Astrocyte of the cerebellum (primary cell): ENCODE data around the gene ATP6V0B.

Source experiments
- DNase-seq: peaks from one replicate; pipeline ENCODE4 v3.0.0-alpha.2; 2011; ENCODE audit warnings: low read depth
- H3K4me3 ChIP-seq: 2 replicates; pipeline ENCODE4 v1.5.1; 2011; ENCODE audit warnings: mild to moderate bottlenecking, low read depth, low read length, moderate library complexity
- CTCF ChIP-seq: IDR thresholded peaks from 2 replicates; pipeline ENCODE4 v1.5.1; 2012; ENCODE audit warnings: low read length, low read depth, moderate library complexity, mild to moderate bottlenecking; ENCODE audit errors: missing control alignments
- in situ Hi-C: cut with HindIII; loops from 2 replicates; pipeline ENCODE4 v1.10.0; 2017; ENCODE audit warnings: low sequenced_read_pairs

ATP6V0B gene

DNA sequence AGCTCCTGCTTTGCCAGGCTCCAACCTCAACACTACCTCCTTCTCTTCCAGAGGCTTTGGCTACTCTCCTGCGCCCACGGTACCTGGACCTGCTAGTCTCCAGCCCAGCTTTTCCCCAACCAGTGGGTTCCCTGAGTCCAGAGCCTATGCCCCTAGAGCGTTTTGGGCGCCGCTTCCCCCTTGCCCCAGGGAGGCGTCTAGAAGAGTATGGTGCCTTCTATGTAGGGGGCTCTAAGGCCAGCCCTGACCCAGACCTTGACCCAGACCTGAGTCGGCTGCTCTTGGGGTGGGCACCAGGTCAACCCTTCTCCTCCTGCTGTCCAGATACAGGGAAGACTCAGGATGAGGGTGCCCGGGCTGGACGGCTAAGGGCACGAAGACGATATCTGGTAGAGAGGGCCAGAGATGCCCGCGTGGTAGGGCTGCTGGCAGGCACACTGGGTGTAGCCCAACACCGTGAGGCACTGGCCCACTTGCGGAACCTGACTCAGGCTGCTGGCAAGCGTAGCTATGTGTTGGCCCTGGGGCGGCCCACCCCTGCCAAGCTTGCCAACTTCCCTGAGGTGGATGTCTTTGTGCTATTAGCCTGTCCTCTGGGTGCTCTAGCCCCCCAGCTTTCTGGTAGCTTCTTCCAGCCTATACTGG lies 3.3 kb upstream of the ATP6V0B start:
- in situ Hi-C loops, result loop anchor here (5.0 to 10.0 kb wide), 2 partner anchors 53 to 204 kb away; no protein-coding TSS in a partner anchor
- no peak for TF ChIP-seq CTCF
- DNase-seq, result no peak
- H3K4me3 ChIP-seq, result no peak overlapping the region

DNA sequence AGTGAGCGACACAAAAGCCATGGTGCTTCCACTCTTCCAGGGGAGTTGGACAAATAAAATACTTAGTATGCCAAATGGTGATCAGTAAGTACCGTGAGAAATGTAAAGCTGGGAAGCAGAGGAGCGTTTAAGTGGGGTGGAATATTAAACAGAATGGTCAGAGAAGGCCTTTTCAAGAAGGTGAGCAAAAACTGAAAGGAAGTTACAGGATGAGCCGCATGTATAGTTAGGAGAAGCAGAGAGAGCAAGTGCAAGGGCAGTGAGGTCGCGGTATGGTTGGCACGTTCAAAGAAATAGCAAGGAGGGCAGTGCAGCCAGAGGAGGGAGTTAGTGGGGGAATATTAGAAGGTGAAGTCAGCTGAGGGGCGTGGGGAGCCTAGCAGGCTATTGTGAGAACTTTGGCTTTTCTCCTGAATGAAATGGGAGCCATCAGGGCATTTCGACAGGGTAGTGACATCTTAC lies 748 bp upstream of the ATP6V0B start:
- DNase-seq, result no peak
- in situ Hi-C loops, result loop anchor here (5.0 to 10.0 kb wide), 2 partner anchors 51 to 207 kb away; no protein-coding TSS in a partner anchor
- TF ChIP-seq CTCF, result no peak
- H3K4me3 ChIP-seq, result peak overlapping the region; percentile 95

DNA sequence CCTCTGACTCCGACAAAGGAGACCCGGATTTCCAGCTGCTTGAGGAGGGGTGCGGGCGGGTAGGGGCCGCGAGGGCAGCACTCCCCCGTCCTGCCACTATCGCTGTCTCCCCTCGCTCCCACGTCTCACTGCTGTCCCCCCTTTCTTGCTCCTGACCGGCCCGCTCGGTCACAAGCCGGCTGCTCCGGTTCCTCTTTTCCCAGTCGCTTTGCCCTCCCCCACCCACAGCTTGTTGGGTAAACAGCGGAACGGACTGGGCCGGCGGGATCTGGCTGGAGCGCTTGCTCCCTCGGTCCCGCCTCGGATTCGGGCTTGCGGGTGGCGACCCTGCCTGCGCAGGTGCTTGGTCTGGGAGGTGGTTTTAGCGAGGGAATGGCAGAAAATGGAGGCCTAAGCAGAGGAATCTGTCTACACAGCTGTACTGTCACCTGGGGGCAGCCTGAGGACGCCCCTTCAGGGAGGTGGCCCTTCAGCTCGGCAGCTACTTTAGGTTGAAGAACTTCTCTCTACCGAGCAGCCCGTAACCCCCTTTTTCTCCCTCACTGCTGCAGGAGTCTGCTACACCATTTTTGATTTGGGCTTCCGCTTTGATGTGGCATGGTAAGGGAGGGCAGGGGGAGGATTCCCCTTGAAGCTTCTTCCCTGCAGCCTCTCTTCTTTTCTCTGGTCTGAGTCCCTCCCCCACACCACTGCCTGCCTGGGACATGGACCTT lies 645 bp downstream of the ATP6V0B start:
- DNase-seq, result no peak
- TF ChIP-seq CTCF, result no peak
- peak overlapping the region; percentile 95 for H3K4me3 ChIP-seq
- in situ Hi-C loops, result loop anchor here (10.0 kb wide), 1 partner anchor 49 kb away; no protein-coding TSS in a partner anchor

DNA sequence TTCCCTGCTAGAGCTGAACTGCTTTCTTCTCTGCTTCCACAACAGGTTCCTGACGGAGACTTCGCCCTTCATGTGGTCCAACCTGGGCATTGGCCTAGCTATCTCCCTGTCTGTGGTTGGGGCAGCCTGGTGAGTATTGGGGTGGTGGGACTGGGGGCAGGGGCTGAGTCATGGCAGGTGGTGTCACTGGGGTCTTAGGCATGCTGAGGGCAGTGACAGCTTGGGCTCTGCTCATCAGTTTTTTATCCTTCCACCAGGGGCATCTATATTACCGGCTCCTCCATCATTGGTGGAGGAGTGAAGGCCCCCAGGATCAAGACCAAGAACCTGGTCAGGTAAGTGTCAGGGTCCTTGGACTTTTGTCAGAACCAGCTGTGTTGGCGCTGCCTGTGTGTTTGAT lies 1.3 kb downstream of the ATP6V0B start:
- in situ Hi-C loops, result loop anchor here (10.0 kb wide), 1 partner anchor 49 kb away; no protein-coding TSS in a partner anchor
- H3K4me3 ChIP-seq, result peak overlapping the region; percentile 95
- TF ChIP-seq CTCF, result no peak
- no peak for DNase-seq

DNA sequence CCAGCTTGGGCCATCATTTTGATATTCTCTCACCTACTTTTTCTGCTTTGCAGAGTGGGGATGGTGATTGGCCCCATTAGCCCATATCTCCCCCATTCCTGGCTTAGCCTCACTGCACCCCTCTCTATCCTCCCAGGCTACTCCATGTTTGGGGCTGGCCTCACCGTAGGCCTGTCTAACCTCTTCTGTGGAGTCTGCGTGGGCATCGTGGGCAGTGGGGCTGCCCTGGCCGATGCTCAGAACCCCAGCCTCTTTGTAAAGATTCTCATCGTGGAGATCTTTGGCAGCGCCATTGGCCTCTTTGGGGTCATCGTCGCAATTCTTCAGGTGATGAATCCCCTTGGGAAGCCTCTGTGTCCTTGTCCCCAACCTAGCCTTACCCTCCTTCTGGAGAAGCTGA lies 2.1 kb downstream of the ATP6V0B start:
- in situ Hi-C loops, result loop anchor here (10.0 kb wide), 1 partner anchor 48 kb away; no protein-coding TSS in a partner anchor
- H3K4me3 ChIP-seq, result no peak overlapping the region

More for the DNA sequence above, 2.1 kb downstream of the ATP6V0B start:
- no peak for TF ChIP-seq CTCF
- DNase-seq, result no peak
